Midbrain (tissue), 1 donor: ENCODE measurements around the gene PSMC2.

Experiments
- DNase-seq: peaks from one replicate; lab custom pipeline; 2025; lab: John Stamatoyannopoulos, UW

PSMC2 gene

DNA sequence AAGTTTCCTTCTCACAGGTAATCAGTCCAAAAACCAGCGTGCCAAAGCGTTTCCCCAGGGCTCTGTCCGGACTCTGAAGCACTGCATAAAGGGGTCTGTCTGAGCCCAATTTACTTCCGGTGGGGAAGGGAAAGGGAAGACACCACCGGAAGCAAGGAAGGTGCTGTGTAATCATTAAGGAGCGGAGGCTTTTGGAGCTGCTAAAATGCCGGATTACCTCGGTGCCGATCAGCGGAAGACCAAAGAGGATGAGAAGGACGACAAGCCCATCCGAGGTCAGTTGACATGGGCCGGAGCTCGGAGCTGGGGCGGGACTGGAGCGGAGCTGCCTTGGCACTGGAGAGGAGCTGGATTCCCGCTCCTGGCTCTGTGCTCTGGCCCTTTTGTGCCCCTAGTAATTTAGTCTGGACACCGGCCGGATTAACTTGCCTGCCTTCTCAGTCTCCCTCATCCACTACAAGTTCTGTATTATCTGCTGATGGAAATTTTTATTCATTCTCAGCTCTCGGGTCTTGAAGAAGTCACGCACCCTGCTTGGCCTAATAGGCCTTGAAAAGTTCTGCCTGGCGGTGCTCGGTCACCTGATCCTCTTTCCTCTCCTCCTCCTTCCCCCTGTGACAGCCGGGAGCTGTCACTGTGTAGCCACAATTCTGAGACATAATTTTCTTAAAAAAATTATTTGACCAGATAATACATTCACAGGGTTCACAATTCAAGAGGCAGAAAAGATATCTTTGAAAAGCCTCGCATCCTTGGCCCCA lies at the start of gene PSMC2:
Gene PSMC2, plus strand, starts transcription at position 137 of the 761 bp plus-strand sequence. Its CDS starts 69 bp downstream, at position 206.
- peak; percentile 92 for DNase-seq

DNA sequence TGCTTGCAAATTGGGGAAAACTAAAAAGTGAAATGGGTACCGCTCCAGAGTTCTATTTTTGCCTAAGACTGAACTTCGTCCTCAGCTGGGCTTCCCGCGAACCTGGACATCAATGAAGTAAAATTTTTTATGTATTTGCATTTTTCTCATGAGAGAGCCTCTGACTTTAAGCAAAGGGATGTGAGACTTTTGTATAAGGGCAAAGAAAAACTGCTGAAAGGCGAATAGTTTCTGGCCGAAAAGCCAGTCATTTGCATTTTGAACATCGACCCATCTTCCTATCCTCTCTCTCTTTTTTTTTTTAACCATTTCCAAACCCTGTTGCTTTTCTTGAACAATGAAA lies 49.6 kb upstream of the PSMC2 start:
- no peak for DNase-seq

DNA sequence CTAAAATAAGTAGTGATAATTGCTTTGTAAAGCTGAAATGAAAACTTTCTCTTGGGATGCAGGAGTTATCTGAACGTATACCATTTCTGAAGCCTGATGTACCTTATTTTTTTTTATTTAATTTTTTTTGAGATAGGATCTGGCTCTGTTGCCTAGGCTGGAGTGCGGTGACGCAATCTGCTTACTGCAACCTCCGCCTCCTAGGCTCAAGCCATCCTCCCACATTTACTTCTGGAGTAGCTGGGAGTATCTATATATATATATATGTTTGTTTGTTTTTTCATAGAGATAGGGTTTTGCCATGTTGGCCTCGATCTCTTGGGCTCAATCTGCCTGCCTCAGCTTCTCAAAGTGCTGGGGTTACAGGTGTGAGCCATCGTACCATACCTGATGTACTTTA lies 47.8 kb upstream of the PSMC2 start:
- DNase-seq: no peak

DNA sequence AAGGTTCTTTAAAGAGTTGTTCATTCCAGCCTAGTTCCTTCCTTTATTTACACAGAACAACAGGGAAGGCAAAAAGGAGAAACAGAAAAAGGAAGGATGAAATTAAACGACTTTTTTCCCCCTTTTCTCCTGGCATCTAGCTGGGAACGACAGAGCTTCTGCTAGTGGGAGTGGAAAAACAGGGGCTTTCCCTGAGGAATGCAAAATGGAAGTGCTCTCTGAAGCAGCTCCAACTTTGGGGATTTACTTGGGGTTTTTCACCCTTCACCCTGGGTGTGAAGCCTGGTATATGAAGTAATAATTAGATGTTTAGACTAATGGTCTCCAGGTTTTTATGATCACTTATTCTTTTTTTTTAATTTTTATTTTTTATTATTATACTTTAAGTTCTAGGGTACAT lies 46.0 kb upstream of the PSMC2 start:
- DNase-seq: no peak

DNA sequence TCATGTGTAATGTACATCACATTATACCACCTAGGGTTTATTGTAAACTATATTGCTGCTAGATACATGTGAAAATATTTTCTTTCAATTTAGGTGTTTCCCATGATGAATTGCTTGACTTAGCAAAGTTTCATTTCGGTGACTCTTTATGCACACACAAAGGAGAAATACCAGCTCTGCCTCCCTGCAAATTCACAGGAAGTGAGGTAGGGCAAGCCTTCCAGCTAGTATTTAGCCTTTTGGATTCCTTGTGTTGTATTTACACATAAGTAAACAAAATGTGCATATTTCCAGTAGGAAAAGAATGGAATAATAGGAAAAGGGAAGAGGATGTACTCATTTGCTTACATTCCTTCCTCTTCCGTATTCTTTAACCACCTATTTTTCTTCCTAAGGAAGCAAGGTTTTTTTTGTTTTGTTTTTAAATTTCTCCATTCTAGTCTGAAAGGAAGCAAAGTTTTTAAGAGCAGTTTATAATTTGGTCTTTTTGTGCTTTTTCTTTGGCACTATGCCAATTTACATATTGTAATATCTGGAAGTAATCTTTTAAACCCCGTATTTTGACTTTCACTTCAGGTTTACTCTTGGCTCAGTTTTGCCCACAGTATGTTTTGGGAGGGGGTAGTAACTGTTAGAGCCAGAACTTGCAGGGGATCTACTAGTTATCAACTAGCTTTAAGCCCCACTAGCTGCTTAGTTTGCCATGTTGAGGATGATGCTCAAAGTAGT lies 39.8 kb upstream of the PSMC2 start:
- no peak for DNase-seq

DNA sequence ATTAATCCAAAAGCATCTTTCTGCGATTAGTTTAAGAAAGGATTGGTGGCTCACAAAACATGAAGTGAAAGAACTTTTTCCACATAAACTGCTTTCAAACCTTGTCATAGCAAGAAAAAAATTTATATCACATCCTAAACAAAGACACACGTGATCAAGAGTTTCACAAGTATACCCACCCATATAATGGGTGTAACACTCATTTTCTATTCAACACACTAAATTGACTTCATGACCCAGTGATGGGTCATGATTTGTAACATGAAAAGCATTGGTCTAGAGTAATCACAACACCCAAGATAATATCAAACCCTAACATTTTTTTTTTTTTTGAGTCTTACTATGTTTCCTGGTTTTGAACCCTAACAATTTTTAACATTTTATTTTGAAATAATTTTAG lies 32.6 kb upstream of the PSMC2 start:
- DNase-seq: no peak

DNA sequence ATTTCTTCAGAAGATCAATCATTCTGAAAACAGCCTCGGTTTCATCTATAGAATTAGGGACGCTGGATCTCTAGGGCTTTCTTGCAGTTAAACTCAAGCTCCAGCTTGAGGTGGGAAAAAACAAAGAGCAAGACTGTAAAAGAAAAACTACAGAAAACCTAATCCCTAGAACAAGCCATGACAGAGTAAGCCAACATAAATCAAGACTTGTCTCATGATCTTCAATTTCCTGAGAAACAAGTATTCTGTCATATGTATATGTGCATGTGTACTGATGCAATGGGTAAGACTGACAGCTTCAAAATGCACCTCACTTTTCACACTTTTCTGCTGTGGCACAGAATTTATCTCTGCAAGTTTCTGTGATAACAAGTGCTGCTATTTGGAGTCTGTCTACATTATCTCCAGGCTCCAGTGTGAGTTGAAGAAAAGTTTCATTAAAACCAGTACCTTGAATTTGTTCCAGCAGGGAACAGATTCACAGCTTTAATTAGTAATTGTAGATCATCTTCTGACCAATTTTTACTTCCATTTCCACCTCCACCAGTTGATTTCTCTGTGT lies 31.0 kb upstream of the PSMC2 start:
- no peak for DNase-seq

DNA sequence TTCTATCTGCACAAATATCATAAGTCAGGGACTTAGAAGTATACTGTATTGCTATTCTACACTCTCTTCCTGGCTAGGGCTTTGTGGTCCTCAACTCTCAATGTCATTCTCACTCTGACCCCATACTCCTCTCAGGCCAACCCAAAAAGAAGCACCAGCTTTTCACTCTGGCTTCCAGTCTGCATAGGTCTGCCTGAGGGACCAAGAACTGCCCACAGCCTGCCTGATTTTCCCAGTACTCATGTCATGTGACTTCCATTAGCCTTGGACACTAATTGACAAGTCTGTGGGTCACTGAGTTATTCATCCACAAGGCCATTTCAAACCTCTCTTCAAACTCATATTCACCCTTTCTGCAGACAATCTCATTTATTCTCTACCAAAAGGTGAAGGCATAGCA lies 30.4 kb upstream of the PSMC2 start:
- no peak for DNase-seq

DNA sequence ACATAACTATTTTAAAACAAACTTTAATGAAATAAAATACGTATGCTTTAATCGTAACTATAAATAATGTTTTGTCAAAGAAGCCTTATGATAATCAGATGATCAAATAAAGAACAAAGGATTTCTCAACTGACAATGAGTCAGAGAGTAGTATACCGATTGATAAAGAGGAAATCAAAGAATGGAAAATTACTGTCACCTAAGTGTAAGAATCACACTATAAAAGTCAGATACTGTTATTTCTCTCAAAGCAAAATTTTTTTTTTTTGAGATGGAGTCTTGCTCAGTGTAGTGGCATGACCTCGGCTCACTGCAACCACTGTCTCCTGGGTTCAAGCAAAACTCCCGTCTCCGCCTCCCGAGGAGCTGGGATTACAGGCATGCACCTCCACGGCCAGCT lies 21.7 kb upstream of the PSMC2 start:
- DNase-seq: no peak

DNA sequence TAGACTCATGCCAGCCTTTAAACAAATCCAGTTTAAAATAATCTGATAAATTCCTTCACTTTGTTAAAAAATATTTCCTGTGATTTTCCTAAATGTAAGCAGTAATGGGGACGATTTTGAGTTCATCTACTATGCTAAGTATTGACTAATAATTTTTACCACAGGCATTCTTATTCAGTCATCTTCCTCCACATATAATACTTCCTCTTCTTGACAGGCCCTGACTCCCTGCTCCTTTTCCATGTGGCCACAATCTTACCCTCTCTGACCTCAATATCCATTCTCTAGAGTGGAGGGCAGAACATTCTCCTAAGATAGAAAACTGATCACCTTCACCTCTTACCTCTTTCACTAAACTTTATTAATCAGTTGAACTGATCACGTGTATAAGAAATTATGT lies 10.7 kb upstream of the PSMC2 start:
- DNase-seq: no peak

DNA sequence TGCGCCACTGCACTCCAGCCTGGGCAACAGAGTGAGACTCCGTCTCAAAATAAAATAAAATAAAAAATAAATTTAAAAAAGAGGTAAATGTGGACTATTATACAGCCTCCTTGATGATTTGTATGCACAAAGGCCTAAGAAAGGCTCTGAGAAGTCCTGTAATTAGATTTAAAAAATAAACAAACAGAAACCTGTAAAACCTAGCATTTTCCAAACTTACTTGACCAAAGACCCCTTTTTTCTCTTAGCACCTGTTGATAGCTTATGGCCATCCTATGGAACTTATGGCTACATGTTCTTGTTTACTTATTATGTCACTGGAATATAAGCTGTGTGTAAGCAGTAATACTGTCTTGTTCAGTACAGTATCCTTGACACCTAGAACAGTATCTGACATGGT lies 8.6 kb upstream of the PSMC2 start:
- no peak for DNase-seq

DNA sequence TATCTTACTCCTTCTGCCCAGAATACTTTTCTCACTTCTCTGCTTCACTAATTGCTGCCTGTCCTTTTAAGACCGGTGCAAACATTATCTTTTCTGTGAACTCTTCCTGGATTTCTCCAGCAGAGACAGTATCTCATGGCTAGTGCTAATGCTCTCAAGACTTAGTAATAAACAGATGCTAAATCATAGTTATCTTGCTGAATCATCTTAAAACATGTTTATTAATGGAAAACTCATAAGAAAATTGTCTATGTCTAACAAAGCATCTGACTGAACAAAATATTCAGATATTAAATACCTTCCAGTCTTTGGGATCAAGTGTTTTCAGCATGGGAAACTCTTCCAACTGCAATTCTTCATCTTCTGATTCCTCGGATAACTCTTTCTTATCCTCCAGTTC lies 6.0 kb upstream of the PSMC2 start:
- DNase-seq: no peak

DNA sequence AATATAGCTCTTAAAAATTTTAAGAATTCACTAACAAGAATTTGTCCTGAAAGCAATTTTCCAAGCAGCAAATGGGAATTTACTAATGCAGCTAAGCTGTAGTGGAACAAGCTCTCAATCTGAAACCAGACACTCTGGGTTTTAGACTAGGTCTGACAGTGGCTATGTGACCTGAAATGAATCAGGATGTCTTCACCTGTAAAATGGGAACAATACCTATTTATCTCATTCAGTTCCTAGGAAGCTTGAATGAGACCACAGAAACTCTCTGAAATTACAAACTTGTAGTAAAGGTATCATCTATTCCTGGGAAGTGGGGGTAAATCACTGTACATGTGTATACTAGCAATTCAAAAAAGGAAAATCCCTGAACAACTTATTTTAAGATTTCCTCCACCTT lies 4.1 kb upstream of the PSMC2 start:
- DNase-seq: no peak

DNA sequence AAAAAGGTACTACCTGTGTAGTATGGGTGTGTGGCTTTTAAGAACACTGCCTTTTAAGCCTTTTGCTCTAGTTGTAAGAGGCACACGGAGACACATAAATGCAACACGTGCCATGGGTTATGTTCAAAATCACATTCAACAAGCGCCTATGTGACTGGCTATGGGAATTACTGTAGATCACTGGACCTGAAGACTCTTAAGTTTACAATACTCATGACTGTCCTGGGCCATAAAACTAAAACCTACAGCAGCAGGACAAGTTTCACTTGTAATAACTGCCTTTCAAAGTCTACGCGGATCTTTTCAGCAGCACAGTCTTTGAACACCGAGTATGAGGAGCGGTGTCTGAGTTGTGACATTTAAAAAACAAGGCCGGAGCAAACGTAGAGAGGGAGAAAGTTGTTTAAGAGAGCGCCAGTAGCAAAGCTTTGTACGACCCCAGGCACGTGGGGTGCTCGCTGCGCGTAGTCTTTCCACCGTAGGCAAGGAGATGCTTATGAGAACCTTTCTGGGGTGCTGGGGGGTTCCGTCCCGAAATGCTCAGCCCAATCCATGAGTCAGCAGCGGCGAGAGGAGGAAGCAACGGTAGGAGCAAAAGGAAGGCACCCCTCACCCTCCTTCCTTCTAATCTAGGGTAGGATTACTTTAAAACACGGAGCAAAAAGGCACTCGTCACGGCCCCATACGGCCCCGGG lies 3.5 kb upstream of the PSMC2 start:
- no peak for DNase-seq

DNA sequence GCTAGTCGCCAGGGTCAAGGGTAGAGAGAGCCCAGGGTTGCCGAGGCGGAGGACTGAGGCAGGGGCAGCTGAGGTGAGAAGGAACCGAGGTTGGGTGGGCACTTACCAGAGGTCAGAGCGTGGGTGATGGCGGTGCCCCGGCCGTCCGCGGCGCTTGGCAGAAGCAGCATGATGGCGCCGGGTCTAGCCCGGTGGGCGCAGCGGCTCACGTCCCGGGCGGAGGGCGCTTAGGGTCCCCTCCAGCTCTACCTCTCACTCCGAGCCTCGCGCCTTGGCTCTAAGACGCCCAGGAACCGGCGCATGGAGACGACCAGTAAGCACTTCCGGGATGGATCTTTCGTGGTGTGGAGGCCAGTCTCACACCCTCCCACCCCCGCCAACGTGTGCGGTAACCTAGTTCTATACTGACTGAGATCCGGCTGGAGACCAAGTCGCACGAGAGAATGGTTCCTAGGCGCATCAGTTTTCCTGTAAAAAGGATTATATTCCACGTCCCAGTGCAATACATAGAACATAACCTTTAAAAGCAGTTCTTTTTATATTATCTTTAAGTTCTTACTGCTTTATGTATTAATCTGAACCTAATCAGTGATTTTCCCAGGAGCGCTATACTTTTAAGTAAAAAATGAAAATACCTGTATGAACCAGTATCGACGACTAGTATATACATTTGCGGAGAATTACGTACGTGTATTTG lies 2.8 kb upstream of the PSMC2 start, which contains the start of gene DNAJC2:
Gene DNAJC2, minus strand, starts transcription at position 315 of the 697 bp plus-strand sequence. Its CDS starts 145 bp downstream, at position 170.
- DNase-seq: peak; percentile 89

DNA sequence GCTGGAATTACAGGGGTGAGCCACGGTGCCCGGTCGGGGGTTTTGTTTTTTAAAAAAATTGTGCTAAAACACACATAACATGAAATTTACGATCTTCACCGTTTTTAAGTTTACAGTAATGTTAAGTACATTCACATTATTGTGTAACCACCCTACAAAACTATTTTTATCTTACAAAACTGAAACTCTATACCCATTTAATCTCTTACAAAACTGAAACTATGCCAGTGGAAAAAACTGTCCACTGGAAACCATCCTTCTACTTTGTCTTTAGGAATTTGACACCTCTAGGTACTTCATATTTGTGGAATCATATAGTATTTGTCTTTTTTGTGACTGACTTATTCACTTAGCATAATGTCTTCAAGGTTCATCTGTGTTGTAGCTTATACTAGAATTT lies 1.0 kb upstream of the PSMC2 start:
- DNase-seq: no peak

DNA sequence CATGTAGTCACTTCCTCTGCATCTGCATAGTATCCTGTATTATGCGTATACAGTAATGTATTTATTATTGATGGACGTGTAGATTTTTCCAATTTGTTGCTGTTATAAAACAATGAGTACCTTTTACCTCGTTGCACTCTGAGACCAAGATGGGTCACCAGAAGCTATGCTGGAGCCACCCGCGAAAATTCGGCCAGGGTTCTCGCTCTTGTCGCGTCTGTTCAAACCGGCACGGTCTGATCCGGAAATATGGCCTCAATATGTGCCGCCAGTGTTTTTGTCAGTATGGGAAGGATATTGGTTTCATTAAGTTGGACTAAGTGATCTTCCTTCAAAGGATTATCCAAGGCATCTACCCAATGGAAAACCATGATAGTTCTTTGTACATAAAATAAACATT lies 1.0 kb downstream of the PSMC2 start:
- no peak for DNase-seq

DNA sequence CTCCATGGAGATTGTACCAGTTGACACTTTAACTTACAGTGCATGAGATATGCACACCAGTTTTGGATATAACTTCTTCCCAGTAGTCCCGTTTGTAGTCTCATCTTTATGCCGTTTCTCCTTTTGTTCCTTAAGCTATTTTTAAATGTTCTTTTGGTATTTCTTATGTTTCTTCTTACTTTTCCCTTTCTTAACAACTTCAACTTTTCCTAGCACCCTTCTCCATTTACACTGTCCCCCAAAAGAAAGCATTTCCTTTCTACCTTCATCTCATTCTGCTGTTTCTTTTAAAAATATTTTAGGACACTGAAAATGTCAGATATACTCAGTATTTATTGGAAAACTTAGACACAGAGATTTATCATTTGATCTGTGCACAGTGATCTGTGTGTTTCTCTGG lies 1.5 kb downstream of the PSMC2 start:
- no peak for DNase-seq

DNA sequence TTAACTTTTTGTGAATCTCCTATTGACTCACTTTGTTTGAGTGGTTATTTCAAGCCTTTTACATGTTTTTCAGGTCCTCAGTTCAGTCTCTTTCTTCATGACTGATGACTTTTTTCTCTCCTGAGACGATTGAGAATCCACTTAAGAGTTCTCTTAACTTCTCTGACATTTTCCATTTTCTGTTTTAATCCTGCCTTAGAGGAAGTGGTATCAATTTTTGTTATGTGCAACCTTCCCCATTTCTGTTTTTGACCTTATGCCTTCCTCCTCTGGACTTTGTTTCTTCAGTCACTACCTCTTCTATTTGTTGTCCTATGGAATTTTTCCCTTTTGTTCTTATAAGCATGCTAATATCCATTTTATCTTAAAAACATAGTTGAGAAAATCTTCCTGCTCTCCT lies 2.4 kb downstream of the PSMC2 start:
- DNase-seq: no peak

DNA sequence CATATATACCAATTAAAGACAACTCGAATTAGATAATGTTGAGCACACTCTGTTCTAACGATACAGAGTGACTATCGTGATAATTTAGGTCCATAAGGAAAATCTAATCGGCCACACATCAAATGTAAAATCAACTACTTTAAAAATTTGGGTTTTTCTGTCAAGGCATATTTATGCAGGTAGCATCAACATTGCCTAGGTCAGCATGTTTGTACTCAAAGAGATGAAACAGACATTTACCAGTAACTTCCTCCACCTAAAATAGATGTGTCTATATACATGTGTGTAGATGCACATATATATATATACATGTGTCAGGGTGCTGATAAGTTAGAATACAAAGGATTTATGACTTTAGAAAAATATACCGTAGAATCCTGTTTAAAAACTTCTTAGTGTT lies 22.0 kb downstream of the PSMC2 start:
- no peak for DNase-seq

DNA sequence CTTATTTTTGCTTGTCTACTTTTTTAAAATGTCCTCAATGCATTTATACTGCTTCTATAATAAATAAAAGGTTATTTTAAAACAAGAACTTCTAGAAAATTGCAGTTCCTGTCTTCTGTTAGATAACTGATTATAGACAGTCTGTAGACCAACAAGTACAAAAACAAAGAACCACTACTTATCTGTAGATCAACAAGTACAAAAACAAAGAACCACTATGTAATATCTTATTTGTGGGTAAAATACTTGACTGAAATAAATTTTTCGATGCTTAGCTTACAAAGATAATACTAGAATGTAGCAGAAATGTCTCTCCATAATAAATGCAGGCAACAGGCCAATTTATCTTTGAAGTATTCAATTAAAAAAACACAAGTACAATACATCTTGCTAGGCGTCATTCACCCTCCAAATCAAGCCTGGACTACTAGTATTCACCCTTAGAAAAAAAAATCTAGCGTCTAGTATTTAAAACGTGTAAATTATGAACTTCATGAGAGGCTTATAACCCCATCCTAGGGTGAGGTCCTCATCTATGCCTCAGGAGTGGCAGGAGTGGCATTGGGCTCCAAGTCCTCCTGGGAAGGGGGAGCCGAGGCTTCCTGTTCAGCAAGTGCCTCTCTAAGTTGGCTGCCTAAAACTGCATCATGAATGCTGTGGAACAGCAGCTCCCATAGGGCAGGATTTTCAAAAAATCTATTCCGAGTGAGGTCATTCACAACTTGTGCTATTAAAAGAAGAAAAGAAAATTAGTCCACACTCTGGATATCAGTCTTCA lies 26.6 kb downstream of the PSMC2 start:
- no peak for DNase-seq
